KOPT-K1 (cell line): ENCODE data around the gene ZNF841.
A peak's percentile ranks its signal among the peaks of the same experiment; 100 is the strongest.

Source experiments
- H3K27ac ChIP-seq: fragments of 200-600 bp; sonication (generic); 2 replicates; pipeline ENCODE4 v1.5.1; 2016; ENCODE audit warnings: antibody characterized with exemption, mild to moderate bottlenecking, low read depth, low read length; ENCODE audit not compliant: poor library complexity, severe bottlenecking
- H3K36me3 ChIP-seq: fragments of 200-600 bp; sonication (generic); 2 replicates; pipeline ENCODE4 v1.5.1; 2017; ENCODE audit warnings: antibody characterized with exemption, mild to moderate bottlenecking, low read length, moderate library complexity; ENCODE audit not compliant: insufficient read depth
- H3K9me3 ChIP-seq: fragments of 200-600 bp; sonication (generic); 2 replicates; pipeline ENCODE4 v1.5.1; 2017; ENCODE audit warnings: antibody characterized with exemption, low read length, mild to moderate bottlenecking; ENCODE audit not compliant: insufficient read depth, poor library complexity, severe bottlenecking

Gene ZNF841

DNA sequence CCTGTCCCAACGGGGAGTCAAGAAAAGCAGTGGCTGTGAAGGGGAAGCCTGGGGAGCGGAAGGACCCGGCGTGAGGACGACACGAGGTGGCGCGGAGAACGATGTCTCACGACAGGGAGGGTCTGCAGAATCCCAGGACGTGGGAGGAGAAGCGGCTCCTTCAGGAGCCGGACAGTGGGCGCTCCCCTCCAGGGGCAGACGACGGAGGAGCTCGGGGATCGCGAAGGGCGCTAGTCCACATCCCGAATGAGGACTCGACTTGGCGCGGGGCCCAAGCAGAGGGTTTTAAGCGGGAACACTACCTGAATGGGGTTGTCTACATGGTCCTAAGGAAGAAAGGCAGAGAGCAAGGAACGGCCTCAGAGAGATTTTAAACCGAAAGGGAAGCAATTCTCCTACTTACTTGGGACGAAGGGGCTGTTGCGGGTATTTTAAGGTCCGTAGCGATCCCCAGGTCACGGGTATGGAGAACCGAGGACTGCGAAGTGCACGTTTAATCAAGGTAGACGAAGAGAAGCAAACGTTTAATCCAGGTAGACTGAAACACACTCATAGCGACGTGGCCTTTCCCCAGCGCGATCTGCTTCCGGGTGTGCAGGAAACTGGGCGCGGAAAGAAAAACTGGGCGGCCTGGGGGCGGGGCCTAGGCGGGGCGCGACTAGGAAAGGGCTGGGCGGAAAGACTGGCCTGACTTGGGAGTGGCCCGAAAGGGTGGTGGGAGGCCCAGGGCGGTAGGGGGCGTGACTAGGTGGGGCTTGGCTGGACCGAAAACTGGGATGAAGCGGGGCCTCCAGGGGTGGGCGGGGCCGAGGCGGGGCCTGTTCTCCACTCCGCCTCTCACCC lies at the start of gene ZNF841:
TSS of gene ZNF841 (minus strand) at position 594 of the 843 bp plus-strand sequence. CDS start 10,964 bp downstream, outside the sequence.
- Histone ChIP-seq H3K27ac (peak within 1 kb of the TSS; percentile 72), H3K9me3 (peaks cover 83% of the 10 kb centered on the region), H3K36me3 (peaks cover 33% of the 10 kb centered on the region)

DNA sequence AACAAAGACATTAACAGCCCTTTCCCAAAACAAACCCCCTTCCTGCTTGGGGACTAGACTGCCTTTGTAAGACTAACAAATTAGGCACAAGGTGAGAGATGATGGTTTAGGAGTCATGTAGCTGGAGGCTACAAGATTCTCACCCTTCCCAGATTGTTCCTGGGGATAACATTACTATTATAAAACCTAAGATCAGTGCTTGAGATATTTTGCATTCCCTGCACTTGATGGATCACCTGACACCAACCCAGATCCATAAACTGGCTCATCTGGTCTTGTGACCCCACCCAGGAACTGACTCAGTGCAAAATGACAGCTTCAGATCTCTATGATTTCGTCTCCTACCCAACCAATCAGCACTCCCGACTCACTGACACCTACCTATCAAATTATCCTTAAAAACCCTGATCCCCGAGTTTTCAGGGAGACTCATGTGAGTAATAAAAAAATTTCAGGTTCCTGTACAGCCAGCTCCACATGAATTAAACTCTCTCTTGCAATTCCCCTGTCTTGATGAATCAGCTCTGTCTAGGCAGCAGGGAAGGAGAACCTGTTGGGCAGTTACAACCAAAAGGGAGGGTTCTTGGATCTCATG lies 46.5 kb upstream of the ZNF841 start:
- H3K36me3 ChIP-seq, result no peaks in the 10 kb centered on the region
- H3K9me3 ChIP-seq, result peaks cover 32% of the 10 kb centered on the region
- H3K27ac ChIP-seq, result no peak overlapping the region

DNA sequence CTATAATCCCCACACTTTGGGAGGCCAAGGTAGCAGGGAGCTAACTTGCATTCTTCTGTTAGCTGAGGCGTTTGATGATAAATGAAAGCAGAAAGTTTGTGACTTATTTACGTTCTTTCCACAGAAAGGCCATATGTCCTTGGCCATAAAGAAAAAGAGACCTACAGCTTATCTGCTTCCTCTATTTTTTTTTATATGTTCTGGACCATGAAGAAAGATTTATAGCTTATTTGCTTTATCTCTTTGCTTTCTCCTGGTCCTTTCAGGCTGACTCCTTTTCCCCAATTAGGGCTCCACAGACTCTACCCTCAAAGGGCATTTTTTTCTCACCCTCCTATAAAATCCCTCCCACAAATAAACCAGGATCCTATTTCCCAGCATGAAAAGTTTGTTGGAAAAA lies 45.6 kb upstream of the ZNF841 start:
- Histone ChIP-seq H3K27ac (no peak overlapping the region), H3K9me3 (peaks cover 29% of the 10 kb centered on the region), H3K36me3 (peaks cover 6% of the 10 kb centered on the region; the same call in 1 of the 2 replicates)

DNA sequence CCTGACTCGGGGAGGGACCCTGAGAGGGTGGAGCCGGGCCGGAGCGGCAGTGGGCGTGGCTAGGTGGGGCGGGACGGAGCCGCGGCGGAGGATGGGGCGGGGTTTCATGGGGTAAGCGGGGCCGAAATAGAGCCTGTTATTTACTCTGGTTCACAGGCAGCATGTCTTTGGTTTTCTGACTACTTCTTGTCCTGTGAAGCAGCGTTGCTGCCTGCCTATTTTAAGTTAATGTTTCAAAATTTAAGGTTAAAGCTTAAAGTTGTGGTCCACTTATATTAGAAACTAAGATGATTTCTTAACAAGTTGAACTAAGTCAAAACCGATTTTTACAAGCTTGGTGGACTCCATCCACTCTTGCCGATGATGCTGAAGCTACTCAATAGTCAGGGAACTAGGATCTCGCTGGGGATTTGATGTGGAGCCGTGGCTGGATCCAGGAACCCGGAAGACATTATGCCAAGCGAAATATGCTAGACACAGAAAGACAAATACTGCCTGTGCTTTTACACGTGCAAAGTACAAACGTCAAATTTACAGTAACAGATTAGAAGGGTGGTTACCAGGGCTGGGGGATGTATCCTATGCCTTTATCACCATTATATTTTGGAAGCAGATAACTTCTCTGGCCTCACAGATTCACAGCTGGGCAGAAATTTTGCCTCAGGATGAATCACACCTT lies 44.6 kb upstream of the ZNF841 start:
- peaks cover 14% of the 10 kb centered on the region for H3K36me3 ChIP-seq
- peaks cover 29% of the 10 kb centered on the region for H3K9me3 ChIP-seq
- peak overlapping the region; percentile 82 for H3K27ac ChIP-seq

DNA sequence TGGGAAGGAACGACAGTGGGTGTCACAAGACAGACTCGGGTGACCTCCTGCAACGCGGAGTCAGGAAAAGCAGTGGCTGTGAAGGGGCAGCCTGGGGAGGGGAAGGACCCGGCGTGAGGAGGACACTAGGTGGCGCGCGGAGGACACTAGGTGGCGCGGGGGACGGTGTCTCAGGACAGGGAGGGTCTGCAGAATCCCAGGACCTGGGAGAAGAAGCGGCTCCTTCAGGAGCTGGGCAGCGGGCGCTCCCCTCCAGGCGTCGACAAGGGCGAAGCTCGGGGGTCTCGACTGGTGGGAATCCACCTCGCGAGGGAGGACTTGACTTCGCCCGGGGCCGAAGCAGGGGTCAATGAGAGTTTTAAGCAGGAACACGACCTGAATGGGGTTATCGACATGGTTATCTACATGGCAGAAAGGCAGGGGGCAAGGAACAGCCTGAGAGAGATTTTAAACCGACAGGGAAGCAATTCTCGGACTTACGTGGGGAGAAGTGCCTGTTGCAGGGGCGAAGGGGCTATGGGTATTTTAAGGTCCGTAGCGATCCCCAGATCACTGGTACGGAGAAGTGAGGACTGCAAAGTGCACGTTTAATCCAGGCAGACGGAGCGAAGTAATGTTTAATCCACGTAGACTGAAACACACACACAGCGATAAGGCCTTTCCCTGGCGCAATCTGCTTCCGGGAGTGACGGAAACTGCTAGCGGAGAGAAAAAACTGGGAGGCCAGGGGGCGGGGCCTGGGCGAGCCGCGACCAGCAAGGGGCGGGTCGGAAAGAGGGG lies 43.9 kb upstream of the ZNF841 start, which contains the start of gene ZNF616:
TSS of gene ZNF616 (minus strand) at position 687 of the 780 bp plus-strand sequence. CDS start 9,426 bp downstream, outside the sequence.
- H3K27ac ChIP-seq, result peak within 1 kb of the TSS; percentile 82
- peaks cover 22% of the 10 kb centered on the region for H3K36me3 ChIP-seq
- H3K9me3 ChIP-seq, result peaks cover 37% of the 10 kb centered on the region

DNA sequence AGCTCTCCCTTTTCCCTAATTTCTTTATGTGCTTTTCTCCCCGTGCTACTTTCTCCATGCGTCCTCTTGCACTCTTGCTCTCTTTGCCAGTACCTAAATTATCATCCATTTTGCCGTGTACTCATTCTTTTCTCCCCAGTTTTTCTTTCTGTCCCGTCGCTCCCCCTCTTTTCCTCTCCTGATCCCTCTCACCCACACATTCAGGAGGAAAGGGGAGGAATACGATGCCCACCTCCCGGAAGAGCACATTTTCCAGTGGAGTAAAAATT lies 43.4 kb upstream of the ZNF841 start:
- Histone ChIP-seq H3K9me3 (peaks cover 42% of the 10 kb centered on the region), H3K27ac (peak overlapping the region; percentile 82), H3K36me3 (peaks cover 27% of the 10 kb centered on the region)

DNA sequence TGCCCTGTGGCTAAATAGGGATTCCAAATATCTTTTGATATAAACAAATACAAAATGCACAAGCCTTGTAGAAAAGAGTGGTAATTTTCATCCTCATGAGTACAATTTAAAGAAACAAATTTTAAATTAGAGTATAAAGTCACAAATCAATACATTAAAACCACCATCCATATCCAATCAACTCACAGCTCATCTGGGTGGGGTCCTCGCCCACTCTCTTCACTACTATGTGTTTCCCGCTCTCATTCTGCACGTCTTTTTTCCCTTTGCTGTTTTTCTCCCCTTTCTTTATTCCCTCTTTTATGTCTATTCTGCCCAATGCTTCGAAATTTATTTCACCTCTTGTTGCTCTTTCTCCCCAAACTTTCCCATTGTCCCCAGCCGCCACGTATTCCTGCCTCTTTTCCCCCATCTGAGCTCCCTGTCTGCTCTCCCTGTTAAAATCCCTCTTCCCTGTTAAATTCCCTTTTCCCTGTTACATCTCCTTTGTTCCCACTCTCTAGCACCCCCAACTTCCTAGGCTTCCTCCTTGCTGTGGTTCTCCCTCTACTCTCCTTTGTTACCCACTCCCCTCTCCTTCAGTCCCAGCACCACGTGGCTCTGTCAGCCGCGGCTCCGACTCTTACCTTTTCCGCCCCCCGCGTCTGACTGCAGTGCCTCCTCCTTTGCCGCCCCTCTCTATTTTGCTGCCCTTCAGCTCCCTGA lies 42.9 kb upstream of the ZNF841 start:
- H3K36me3 ChIP-seq, result peaks cover 31% of the 10 kb centered on the region
- peak overlapping the region; percentile 82 for H3K27ac ChIP-seq
- peaks cover 47% of the 10 kb centered on the region for H3K9me3 ChIP-seq

DNA sequence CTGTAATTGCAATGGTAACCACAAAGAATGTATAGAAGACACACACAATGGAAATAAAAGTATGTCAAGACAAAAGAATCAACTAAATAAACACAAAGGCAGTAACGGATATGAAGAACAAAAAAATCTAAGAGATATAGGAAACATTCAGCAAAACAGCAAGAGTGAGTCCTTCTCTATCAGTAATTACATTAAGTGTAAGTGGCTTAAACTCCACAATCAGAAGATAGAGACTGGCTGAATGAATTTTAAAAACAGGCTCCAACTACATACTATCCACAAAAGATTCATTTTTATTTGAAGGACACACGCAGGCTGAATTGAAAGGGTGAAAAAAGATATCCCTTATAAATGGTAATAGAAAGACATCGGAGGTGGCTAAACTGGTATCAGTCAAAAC lies 24.7 kb upstream of the ZNF841 start:
- Histone ChIP-seq H3K9me3 (peaks cover 100% of the 10 kb centered on the region), H3K36me3 (peaks cover 98% of the 10 kb centered on the region), H3K27ac (no peak overlapping the region)

DNA sequence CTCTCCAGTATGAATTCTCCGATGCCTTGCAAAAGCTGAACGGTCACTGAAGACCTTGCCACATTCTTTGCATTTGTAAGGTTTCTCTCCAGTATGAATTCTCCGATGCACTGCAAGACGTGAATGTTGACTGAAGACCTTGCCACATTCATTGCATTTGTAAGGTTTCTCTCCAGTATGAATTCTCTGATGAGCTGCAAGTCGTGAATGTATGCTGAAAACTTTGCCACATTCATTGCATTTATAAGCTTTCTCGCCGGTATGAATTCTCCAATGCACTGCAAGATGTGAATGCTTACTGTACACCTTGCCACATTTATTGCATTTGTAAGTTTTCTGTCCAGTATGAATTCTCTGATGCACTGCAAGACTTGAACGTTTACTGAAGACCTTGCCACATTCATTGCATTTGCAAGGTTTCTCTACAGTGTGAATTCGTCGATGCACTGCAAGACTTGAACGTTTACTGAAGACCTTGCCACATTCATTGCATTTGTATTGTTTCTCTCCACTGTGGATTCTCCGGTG lies 20.0 kb upstream of the ZNF841 start:
- Histone ChIP-seq H3K36me3 (peaks cover 78% of the 10 kb centered on the region), H3K9me3 (peaks cover 100% of the 10 kb centered on the region)

DNA sequence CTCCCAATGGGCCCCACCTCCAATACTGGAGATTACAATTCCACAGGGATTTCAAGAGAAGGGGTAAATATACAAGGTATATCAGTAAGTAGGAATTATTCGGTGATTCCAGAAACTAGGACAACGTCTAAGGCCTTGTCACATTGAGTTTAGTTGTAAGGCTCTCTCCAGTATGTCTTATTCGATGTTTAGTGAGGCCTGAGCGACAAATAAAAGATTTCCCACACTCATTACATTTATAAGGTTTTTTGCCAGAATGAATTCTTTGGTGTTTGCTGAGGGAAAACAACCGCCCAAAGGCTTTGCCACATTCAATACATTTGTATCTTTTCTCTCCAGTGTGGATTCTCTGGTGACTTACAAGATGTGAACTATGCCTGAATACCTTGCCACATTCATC lies 19.1 kb upstream of the ZNF841 start:
- no peak overlapping the region for H3K27ac ChIP-seq
- H3K9me3 ChIP-seq, result peaks cover 100% of the 10 kb centered on the region
- peaks cover 69% of the 10 kb centered on the region for H3K36me3 ChIP-seq

More for the DNA sequence above, 20.0 kb upstream of the ZNF841 start:
- no peak overlapping the region for H3K27ac ChIP-seq

DNA sequence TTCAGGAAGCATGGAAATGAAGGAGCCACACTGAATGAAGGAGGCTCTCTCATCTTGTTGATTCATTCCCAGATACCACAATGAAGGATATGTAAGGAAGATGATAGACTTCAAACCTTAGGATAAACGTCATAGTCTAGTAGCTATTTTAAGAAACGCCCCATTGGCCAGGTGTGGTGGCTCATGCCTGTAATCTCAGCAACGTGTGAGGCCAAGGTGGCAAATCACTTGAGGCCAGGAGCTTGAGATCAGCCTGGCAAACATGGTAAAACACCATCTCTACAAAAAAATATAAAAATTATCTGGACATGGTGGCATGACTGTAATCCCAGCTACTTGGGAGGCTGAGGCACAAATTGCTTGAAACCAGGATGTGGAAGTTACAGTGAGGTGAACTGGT lies 17.1 kb upstream of the ZNF841 start:
- Histone ChIP-seq H3K9me3 (peaks cover 99% of the 10 kb centered on the region), H3K36me3 (peaks cover 49% of the 10 kb centered on the region), H3K27ac (no peak overlapping the region)

DNA sequence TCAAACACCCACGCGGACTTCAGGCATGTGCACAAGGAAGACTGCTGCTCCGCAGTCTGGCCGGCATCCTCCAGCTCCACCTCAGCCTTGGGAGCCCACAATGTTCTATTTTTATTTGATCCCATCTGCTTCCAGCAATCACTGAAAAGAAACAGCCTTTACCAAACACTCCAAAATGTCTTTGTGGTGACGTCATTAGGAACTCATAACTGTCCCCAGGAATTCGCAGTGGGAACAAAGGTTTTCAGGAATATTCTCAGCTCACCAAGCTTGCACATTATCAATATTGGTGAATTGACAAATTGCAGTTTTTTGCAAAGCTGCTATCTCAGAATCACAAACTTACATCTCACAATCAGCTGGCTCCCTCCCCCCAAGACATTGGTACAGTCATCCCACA lies 15.2 kb upstream of the ZNF841 start:
- Histone ChIP-seq H3K27ac (no peak overlapping the region), H3K36me3 (peaks cover 32% of the 10 kb centered on the region), H3K9me3 (peaks cover 98% of the 10 kb centered on the region)

DNA sequence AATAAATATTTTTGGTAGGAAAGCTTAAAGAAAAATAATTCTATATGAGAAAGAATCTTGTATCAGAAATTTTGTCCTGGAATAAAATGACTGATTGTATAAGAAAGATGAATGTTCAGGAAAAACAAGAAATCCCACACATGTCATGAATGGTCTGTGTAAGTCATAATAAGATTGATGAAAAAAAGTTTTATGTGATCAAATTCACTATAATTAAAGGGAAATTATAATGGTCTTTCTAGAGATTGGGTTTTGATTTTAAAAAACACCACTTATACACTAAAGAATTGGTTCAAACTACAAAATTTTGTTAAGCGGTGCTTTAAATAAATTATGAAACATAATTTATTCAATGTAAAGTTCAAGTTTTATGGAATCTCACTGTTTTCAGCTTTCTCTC lies 7.2 kb upstream of the ZNF841 start:
- no peaks in the 10 kb centered on the region for H3K36me3 ChIP-seq
- H3K9me3 ChIP-seq, result peaks cover 80% of the 10 kb centered on the region
- H3K27ac ChIP-seq, result no peak overlapping the region

DNA sequence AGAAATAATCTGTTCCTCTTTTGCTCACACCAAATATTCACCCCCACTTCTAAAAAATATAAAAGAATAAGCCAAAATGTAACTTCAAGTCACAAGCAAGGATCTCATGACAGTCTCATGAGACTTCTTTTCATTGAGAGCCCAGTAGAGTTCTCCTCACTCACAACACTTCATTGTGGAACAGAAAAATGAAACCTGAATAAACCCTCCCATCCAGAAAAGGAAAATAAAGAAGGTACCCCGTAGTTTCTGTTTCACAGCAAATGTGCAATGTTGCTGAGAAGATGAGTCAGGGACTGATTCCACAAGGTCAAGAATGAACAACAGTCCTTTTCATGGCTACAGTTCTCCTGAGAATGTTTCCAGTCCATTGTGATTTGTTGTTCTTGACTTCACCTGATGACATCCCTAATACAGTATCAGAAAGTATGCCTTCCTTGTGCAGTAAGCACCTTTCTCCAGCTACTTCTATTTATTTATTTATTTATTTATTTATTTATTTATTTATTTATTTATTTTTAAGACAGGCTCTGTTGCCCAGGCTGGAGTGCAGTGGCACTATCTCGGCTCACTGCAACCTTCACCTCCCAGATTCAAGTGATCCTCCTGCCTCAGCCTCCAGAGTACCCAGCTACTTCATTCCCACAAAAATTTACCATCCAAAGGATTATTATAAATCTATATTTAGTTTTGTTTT lies 6.4 kb upstream of the ZNF841 start:
- Histone ChIP-seq H3K36me3 (no peaks in the 10 kb centered on the region), H3K9me3 (peaks cover 80% of the 10 kb centered on the region), H3K27ac (no peak overlapping the region)
